Activated CD4-positive, alpha-beta T cell treated with anti-CD3 and anti-CD28 coated beads for 36 hours (primary cell): Measurements from ENCODE around the gene SPI1. TPM values are rescaled to one million over a fixed set of nuclear protein-coding genes. Genes with fewer than 3 reads are reported as not detected.
"Not testable (repeated sequence)": the region's sequence is repeated elsewhere in the genome, so short reads cannot be mapped to it uniquely, and the experiment has no call there.

Source experiments
- ATAC-seq: fragments of 200-7000 bp; cut with Tn5 transposase; one replicate; pipeline ENCODE4 v1.10.0; 2021; ENCODE audit warnings: mild to moderate bottlenecking, moderate library complexity
- CTCF ChIA-PET: fragments of 350-600 bp; sonication (Branson Sonifier 250); formaldehyde crosslinking; loops from one replicate; lab custom pipeline; 2021; ENCODE audit warnings: antibody characterized with exemption; lab: Charles Lee
- POLR2A ChIA-PET: fragments of 350-600 bp; sonication (Branson Sonifier 250); formaldehyde crosslinking; loops from one replicate; lab custom pipeline; 2021; ENCODE audit warnings: antibody characterized with exemption, inconsistent platforms; lab: Charles Lee
- DNase-seq: peaks from one replicate; pipeline ENCODE4 v3.0.0-alpha.2; 2020
- H3K27ac Mint-ChIP-seq: one replicate; pipeline ENCODE4 v1.8.0; 2021; ENCODE audit warnings: mixed read lengths
- H3K27me3 Mint-ChIP-seq: one replicate; pipeline ENCODE4 v1.8.0; 2021; ENCODE audit warnings: mixed read lengths
- H3K36me3 Mint-ChIP-seq: one replicate; pipeline ENCODE4 v1.8.0; 2021; ENCODE audit warnings: low read depth, mixed read lengths
- H3K4me1 Mint-ChIP-seq: one replicate; pipeline ENCODE4 v1.8.0; 2021; ENCODE audit warnings: mixed read lengths
- H3K4me3 Mint-ChIP-seq: one replicate; pipeline ENCODE4 v1.8.0; 2021; ENCODE audit warnings: mild to moderate bottlenecking, moderate library complexity, mixed read lengths
- H3K9me3 Mint-ChIP-seq: one replicate; pipeline ENCODE4 v1.8.0; 2021; ENCODE audit warnings: low read depth, mixed read lengths
- intact Hi-C, 2 experiments: fragments of 100-400 bp; cut with DNase I in 1 of 2; cut with micrococcal nuclease in 1 of 2; formaldehyde crosslinking; loops; one replicate each; pipeline versions ENCODE4 v1.14.2 to v1.15.1; 2022 to 2024; cut with DNase I, micrococcal nuclease
- total RNA-seq, 2 experiments: library from RNA; stranded (reverse); gene quantifications; one replicate each; pipeline ENCODE4 v1.2.3, GENCODE V29; 2021

Gene SPI1
- total RNA-seq, 2 experiments from 2014 or later: 0.11 to 0.30 TPM

DNA sequence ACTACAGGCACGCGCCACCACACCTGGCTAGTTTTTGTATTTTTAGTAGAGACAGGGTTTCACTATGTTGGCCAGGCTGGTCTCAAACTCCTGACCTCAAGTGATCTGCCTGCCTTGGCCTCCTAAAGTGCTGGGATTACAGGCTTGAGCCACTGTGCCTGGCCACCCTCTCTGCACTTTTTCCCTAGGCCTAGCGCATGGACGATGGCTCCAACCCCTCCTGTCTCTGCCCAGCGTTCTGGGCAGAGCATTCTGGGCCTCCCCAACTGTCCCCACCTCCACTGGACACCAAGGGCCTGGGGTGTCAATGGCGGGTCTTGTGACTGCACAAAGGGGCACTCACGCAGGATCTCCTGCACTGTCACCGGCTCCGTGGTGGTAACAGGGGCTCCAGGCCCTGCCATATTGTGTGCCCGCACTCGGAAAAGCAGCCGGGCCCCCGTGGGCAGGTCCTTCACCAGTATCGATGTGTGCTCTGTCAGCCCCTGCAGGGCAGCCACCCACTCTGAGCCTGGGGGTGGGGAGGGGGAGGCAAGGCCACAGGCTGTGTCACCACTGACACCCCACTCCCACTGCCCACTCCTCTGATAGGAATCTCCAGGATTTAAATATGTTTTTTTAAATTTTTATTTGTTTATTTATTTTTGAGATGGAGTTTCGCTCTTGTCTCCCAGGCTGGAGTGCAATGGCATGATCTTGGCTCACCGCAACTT is 43.5 kb downstream of the SPI1 start:
- H3K9me3 Mint-ChIP-seq, H3K4me3 Mint-ChIP-seq, ATAC-seq, H3K27me3 Mint-ChIP-seq, H3K36me3 Mint-ChIP-seq, POLR2A ChIA-PET, DNase-seq, intact Hi-C loops, CTCF ChIA-PET, H3K27ac Mint-ChIP-seq, H3K4me1 Mint-ChIP-seq: not testable (repeated sequence)

DNA sequence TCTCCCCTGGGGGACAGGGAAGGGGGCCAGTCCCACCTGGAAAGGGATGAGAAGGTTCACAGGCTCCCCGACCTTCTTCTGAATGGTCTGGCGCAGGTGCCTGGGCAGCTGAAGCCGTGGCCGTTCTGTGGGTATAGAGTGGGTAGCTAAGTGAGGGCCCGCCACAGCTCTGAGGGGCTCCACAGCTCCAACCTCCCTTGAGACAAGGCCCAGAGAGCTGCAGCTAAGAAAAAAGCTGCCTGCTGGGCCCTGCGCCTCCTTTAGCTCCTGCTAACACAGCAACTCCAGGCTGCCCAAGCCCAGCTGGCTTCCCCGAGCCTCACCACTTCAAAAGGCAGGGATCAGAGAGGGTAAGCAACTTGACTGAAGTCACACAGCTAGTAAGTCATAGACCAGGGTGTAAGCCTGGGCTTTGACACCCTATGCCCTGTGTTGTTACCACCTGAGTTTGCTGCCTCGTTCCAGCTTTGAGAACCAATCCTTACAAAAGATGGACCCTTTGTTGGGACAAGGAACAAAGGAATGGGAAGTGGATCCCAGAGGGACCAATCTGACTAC is 44.4 kb downstream of the SPI1 start:
- Mint-ChIP-seq H3K4me1 (no peaks in the 10 kb centered on the region), H3K4me3 (no peak overlapping the region), H3K27me3 (no peaks in the 10 kb centered on the region), H3K36me3 (no peaks in the 10 kb centered on the region), H3K27ac (no peak overlapping the region), H3K9me3 (no peaks in the 10 kb centered on the region)
- ChIA-PET POLR2A (no interaction called here), CTCF (interaction anchor here (1.1 kb wide), 1 partner anchor 74 kb away, joined by 3 read pairs; no protein-coding TSS in a partner anchor)
- ATAC-seq: no peak
- intact Hi-C loops: no loop called here
- DNase-seq: no peak

DNA sequence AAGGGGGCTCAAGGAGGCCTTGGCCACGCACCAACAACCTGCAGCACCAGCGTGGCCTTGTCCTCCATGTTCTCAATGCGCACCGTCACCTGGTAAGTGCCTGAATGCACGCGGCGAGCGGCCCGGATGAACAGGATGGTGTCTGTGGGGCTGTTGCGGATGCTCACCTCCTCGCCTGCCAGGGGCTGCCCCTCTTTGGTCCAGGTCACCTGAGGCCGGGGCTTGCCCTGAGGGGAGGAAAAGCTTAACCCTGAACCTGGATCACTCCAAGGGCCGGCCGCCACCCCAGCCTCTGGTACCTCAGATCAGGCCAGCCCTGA is 44.9 kb downstream of the SPI1 start:
- ChIA-PET CTCF (interaction anchor here (1.1 kb wide), 1 partner anchor 73 kb away, joined by 3 read pairs; no protein-coding TSS in a partner anchor), POLR2A (no interaction called here)
- Mint-ChIP-seq H3K4me3 (no peak overlapping the region), H3K36me3 (no peaks in the 10 kb centered on the region), H3K9me3 (no peaks in the 10 kb centered on the region), H3K4me1 (no peaks in the 10 kb centered on the region), H3K27ac (no peak overlapping the region), H3K27me3 (no peaks in the 10 kb centered on the region)
- intact Hi-C loops: no loop called here
- ATAC-seq (no peak), DNase-seq (no peak)

DNA sequence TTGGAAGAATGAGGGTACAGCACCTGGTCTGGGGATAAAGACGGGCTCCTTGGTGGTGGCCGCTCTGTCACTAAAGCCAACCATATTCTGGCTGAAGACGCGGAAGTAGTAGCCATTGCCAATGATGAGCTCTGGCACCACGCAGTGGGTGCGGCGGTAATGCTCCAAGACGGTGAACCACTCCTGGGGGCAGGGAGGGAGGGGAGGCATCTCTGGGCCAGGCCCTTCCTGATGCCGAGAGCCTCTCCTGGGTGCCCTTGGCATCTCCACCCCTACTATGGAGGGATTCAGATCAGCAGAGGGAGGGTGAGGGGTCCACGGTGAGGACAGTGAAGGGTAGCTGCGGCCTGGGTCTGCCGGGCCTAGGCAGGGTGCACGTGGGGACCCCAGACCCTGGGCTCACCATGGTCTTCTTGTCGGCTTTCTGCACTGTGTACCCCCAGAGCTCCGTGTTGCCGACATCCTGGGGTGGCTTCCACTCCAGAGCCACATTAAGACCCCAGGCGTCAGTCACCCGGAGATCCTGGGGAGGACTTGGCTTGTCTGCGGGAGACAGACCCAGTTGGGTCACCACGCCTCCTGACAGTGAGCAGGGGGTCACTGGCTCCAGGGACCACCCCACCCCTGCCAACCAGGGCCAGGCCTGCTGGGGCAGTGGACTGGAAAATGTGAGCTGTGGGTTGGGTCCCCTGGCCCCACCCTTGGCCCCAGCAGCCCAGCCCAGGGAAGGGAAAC is 45.4 kb downstream of the SPI1 start:
- CTCF ChIA-PET: no interaction called here
- ATAC-seq (no peak), DNase-seq (no peak)
- intact Hi-C loops: no loop called here
- Mint-ChIP-seq H3K27me3 (no peaks in the 10 kb centered on the region), H3K4me1 (no peaks in the 10 kb centered on the region), H3K9me3 (no peaks in the 10 kb centered on the region), H3K36me3 (no peaks in the 10 kb centered on the region), H3K4me3 (no peak overlapping the region), H3K27ac (no peak overlapping the region)
- POLR2A ChIA-PET: no interaction called here

DNA sequence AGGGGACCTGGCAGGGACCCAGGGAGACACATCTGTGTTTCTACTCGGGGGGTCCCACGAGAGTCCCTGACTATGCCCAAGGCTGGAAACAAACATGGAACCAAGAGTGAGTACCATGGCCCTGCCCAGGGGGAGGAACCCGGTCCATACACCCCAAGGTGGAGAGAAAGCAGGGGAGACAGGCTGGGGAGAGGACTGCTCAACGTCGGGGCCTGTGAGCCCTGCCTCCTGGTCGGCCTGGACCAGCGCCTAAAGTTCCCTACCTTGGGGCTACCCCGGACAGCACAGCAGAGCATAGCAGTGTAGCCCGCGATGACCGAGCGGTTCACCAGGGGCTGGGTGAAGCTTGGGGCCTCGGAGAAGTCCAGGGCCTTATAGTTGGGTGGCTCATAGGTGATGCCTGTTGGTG is 46.0 kb downstream of the SPI1 start:
- intact Hi-C loops: no loop called here
- H3K27ac Mint-ChIP-seq: no peak overlapping the region

DNA sequence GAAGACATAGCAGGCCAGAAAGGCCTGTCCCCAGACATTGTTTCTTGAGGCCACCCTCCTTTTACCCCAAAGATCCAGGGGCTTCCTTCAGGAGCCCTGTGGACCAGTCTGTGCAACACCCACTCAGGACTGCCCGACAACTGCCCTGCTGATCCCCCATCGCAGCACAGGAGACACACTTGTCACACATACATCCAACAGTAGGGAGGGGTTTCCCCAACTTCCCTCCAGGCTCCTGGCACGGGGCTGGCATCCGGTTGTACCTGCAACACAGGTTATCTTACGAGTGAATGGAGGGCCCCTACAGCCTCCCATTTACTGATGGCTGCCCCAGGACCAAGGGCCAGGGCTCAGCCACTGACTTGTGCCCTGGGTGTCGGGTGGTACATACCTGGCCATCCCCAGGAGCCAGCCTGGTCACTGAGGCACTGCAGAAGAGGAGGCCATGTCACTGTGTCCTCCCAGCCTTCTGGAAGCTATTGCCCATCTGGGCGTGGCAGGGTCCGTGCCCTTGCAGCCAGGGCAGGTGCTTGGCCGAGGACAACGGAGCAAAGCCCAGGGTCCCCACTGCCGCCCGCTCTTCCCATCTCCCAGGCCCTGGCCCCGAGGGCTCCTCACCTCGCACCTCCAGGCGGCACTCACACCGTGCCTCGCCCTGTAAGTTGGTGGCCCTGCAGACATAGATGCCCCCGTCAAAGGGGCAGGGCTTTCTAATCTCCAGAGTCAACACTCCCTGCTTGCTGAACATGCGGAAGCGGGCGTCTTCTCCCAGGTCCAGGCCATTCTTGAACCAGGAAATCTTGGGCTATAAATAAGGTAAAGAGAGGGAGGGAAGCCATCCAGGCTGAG is 46.7 kb downstream of the SPI1 start:
- H3K36me3 Mint-ChIP-seq: no peaks in the 10 kb centered on the region
- H3K27ac Mint-ChIP-seq: no peak overlapping the region
- no peaks in the 10 kb centered on the region for H3K4me1 Mint-ChIP-seq
- DNase-seq: no peak
- no peak for ATAC-seq
- POLR2A ChIA-PET: no interaction called here
- CTCF ChIA-PET: no interaction called here
- H3K27me3 Mint-ChIP-seq: no peaks in the 10 kb centered on the region
- no peaks in the 10 kb centered on the region for H3K9me3 Mint-ChIP-seq
- no peak overlapping the region for H3K4me3 Mint-ChIP-seq
- intact Hi-C loops: no loop called here

More for the DNA sequence above, 46.0 kb downstream of the SPI1 start:
- no peaks in the 10 kb centered on the region for H3K9me3 Mint-ChIP-seq
- no peak overlapping the region for H3K4me3 Mint-ChIP-seq
- no peaks in the 10 kb centered on the region for H3K27me3 Mint-ChIP-seq
- no peak for DNase-seq
- CTCF ChIA-PET: no interaction called here
- no peak for ATAC-seq
- no peaks in the 10 kb centered on the region for H3K36me3 Mint-ChIP-seq
- H3K4me1 Mint-ChIP-seq: no peaks in the 10 kb centered on the region
- POLR2A ChIA-PET: no interaction called here

DNA sequence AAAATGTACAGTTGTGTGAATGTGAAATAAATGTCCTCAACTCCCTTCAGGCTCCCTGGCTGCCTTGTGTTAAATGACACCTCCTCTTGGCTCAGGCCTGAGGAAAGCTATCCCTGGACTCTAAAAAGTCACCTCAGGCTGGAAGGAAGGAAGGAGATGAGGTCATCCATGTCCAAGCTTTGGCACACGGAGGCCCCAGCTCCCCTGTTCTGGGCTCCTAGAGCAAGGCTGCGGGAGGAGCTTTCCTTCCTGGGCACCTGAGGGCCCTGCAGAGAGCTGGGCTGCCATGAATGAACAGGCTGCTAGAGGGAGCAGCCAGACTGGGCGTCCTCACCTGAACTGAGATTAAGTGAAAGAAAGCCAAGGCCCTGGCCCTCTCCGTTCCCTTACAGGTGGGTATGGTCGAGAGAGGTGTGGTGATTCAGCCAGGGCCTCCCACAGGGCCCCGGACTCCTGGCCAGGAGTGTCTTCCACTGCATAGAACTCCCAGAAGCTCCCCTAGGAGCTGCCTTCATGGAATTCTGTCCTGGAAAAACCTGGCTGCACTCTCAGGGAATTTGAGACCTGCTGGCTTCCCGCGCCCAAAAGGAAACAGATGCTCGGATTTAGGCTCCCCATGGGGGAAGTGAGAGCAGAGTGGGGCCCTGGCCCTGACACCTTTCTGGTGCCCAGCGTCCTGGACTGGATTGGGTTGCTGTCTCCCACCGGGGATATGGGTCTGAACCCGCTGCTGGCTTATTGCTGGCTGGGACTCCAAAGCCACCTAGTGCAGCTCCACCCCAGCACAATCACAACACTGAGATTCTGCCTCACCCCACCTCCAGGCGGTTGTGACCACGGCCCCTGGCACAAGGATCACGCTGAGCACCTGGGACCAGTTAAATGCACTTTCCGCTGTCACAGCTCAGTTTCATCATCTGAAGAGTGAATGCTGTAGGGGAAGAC is 48.1 kb downstream of the SPI1 start:
- no peaks in the 10 kb centered on the region for H3K4me1 Mint-ChIP-seq
- DNase-seq (no peak), ATAC-seq (no peak)
- POLR2A ChIA-PET: interaction anchor here (0.6 kb wide), 1 partner anchor 214 kb away, joined by 3 read pairs; no protein-coding TSS in a partner anchor
- H3K27me3 Mint-ChIP-seq: no peaks in the 10 kb centered on the region
- peaks cover 1% of the 10 kb centered on the region for H3K36me3 Mint-ChIP-seq
- H3K4me3 Mint-ChIP-seq: no peak overlapping the region
- CTCF ChIA-PET: interaction anchor here (1.0 kb wide), 1 partner anchor 13 kb away, joined by 4 read pairs; no protein-coding TSS in a partner anchor
- no peak overlapping the region for H3K27ac Mint-ChIP-seq
- intact Hi-C loops: no loop called here
- no peaks in the 10 kb centered on the region for H3K9me3 Mint-ChIP-seq

DNA sequence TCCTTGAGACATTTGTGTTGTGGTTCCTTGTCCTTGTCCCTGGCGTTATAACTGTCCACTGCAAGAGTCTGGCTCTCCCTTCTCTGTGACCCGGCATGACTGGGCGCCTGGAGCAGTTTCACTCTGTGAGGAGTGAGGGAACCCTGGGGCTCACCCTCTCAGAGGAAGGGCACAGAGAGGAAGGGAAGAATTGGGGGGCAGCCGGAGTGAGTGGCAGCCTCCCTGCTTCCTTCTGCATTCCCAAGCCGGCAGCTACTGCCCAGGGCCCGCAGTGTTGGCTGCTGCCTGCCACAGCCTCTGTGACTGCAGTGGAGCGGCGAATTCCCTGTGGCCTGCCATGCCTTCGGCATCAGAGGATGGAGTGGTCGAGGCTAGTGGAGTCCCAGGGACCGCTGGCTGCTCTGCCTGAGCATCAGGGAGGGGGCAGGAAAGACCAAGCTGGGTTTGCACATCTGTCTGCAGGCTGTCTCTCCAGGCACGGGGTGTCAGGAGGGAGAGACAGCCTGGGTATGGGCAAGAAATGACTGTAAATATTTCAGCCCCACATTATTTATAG is 48.8 kb downstream of the SPI1 start:
- H3K9me3 Mint-ChIP-seq: no peaks in the 10 kb centered on the region
- ATAC-seq: no peak
- no peaks in the 10 kb centered on the region for H3K27me3 Mint-ChIP-seq
- no peak for DNase-seq
- intact Hi-C loops: no loop called here
- no peak overlapping the region for H3K27ac Mint-ChIP-seq
- ChIA-PET POLR2A (no interaction called here), CTCF (interaction anchor here (1.0 kb wide), 1 partner anchor 14 kb away, joined by 4 read pairs; no protein-coding TSS in a partner anchor)
- peaks cover 7% of the 10 kb centered on the region for H3K36me3 Mint-ChIP-seq
- H3K4me3 Mint-ChIP-seq: no peak overlapping the region
- no peaks in the 10 kb centered on the region for H3K4me1 Mint-ChIP-seq

DNA sequence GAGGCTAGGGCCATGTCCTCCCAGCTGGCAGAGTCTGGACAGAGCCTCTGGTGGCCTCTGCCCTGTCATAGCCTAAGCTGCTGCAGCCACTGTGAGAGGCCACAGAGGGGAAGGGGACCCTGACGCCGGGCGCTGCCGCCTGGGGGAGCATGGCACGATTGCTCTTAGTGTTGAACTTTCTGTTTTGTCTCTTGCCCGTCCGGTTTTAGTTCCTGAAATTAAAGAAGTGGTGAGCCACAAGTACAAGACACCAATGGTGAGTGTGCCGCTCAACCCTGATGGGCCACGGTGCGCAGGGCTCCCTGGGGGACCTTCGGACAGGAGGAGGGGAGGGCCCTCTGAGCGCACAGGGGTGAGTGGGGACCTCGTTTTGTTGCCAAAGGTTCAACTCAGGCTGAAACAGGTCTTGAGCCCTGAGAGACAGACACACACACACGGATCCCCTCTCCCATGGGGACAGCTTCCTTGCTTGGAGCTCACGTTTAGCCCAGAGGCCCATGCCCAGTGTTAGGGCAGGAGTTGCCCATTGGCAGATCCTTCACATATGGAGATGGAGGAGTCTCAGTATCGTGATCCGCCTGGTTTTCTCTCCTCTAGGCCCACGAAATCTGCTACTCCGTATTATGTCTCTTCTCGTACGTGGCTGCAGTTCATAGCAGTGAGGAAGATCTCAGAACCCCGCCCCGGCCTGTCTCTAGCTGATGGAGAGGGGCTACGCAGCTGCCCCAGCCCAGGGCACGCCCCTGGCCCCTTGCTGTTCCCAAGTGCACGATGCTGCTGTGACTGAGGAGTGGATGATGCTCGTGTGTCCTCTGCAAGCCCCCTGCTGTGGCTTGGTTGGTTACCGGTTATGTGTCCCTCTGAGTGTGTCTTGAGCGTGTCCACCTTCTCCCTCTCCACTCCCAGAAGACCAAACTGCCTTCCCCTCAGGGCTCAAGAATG is 49.6 kb downstream of the SPI1 start:
- Mint-ChIP-seq H3K27me3 (no peaks in the 10 kb centered on the region), H3K4me3 (no peak overlapping the region), H3K9me3 (no peaks in the 10 kb centered on the region), H3K36me3 (peaks cover 7% of the 10 kb centered on the region), H3K27ac (no peak overlapping the region), H3K4me1 (no peaks in the 10 kb centered on the region)
- intact Hi-C loops: no loop called here
- ChIA-PET POLR2A (no interaction called here), CTCF (no interaction called here)
- ATAC-seq (no peak), DNase-seq (no peak)

DNA sequence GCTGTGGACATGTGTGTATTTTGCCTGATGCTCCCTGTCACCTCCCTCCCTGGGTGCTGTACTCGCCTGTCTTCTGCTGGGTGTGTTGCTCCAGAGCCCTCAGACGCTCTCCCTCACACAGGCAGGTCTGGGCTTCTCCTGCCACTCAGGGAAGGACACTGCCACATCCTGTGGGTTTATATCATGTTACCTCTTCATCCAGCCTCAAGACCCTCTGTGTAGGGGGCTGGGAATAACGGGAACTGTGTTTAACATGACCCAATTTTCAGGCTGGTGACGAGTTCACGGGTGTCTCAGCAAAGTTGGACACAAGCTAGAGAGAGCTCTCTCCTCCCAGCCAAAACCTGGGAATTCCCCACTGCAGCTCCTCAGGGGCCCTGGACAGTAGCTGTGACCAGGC is 50.4 kb downstream of the SPI1 start:
- Mint-ChIP-seq H3K27ac (no peak overlapping the region), H3K9me3 (no peaks in the 10 kb centered on the region), H3K27me3 (no peaks in the 10 kb centered on the region), H3K4me1 (no peaks in the 10 kb centered on the region), H3K36me3 (peaks cover 9% of the 10 kb centered on the region), H3K4me3 (no peak overlapping the region)
- no peak for DNase-seq
- ChIA-PET POLR2A (interaction anchor here (0.5 kb wide), 1 partner anchor 15 kb away, joined by 3 read pairs; no protein-coding TSS in a partner anchor), CTCF (no interaction called here)
- ATAC-seq: no peak
- intact Hi-C loops: no loop called here
